ENCODE measurements around the gene RUVBL1. TPM values are rescaled to one million over a fixed set of nuclear protein-coding genes. Genes with fewer than 3 reads are reported as not detected.

RUVBL1 gene
- total RNA-seq, 4 donors from 2014 or later, result 14.4 to 21.2 (median 19.8) TPM

- peak overlapping the region; percentile 76 for H3K4me3 ChIP-seq (ENCODE audit: low read depth, poor library complexity, severe bottlenecking)
- intact Hi-C loops (cut with DNase I; ENCODE audit: low total_unique reads), result no loop called here
- WGBS, 2 donors, result 1% methylated on average over 16 to 22 of the region's 22 CpGs
- DNase-seq (ENCODE audit: low spot score in 2 of 2), result no peak
- no peak for TF ChIP-seq POLR2A (IDR thresholded peaks at IDR 0.05)
- TF ChIP-seq CTCF (IDR thresholded peaks at IDR 0.05), result no peak
Measured at GRCh38 chr3:128123156-128123537, 465 bp downstream of the RUVBL1 start.

- WGBS, 2 donors, result 96 to 97% methylated on average over 1 of the region's 1 CpG
- TF ChIP-seq POLR2A (IDR thresholded peaks at IDR 0.05) (no peak), CTCF (IDR thresholded peaks at IDR 0.05) (no peak)
- no peak for DNase-seq (ENCODE audit: low spot score in 2 of 2)
- no peak overlapping the region for H3K4me3 ChIP-seq (ENCODE audit: low read depth, poor library complexity, severe bottlenecking)
- intact Hi-C loops (cut with DNase I; ENCODE audit: low total_unique reads), result no loop called here
Measured at GRCh38 chr3:128122013-128122412, 1.6 kb downstream of the RUVBL1 start.

- H3K4me3 ChIP-seq (ENCODE audit: low read depth, poor library complexity, severe bottlenecking), result no peak overlapping the region
- 82 to 87% methylated on average over 9 of the region's 9 CpGs for WGBS, 2 donors
- TF ChIP-seq CTCF (IDR thresholded peaks at IDR 0.05), result no peak
- TF ChIP-seq POLR2A (IDR thresholded peaks at IDR 0.05), result no peak
- DNase-seq (ENCODE audit: low spot score in 2 of 2), result no peak
- intact Hi-C loops (cut with DNase I; ENCODE audit: low total_unique reads), result no loop called here
Measured at GRCh38 chr3:128113817-128114794, 9.5 kb downstream of the RUVBL1 start.

- intact Hi-C loops (cut with DNase I; ENCODE audit: low total_unique reads), result no loop called here
- DNase-seq (ENCODE audit: low spot score in 2 of 2), result no peak
Measured at GRCh38 chr3:128112357-128112968, 11.1 kb downstream of the RUVBL1 start.

GRCh38 chr3:128111147-128111546 is 12.5 kb downstream of the RUVBL1 start:
- TF ChIP-seq CTCF (IDR thresholded peaks at IDR 0.05), result no peak
- TF ChIP-seq POLR2A (IDR thresholded peaks at IDR 0.05), result no peak
- 90 to 97% methylated on average over 5 of the region's 5 CpGs for WGBS, 2 donors
- no peak overlapping the region for H3K4me3 ChIP-seq (ENCODE audit: low read depth, poor library complexity, severe bottlenecking)
- DNase-seq (ENCODE audit: low spot score in 2 of 2), result no peak
- intact Hi-C loops (cut with DNase I; ENCODE audit: low total_unique reads), result no loop called here

More at GRCh38 chr3:128112357-128112968, 11.1 kb downstream of the RUVBL1 start:
- 69 to 79% methylated on average over 7 of the region's 7 CpGs for WGBS, 2 donors
- no peak for TF ChIP-seq POLR2A (IDR thresholded peaks at IDR 0.05)
- TF ChIP-seq CTCF (IDR thresholded peaks at IDR 0.05), result no peak
- H3K4me3 ChIP-seq (ENCODE audit: low read depth, poor library complexity, severe bottlenecking), result no peak overlapping the region

All from lower leg skin (tissue), 4 donors.